SK-N-SH (cell line): ENCODE results near the gene CNTNAP2. TPM values are rescaled to one million over a fixed set of nuclear protein-coding genes. Genes with fewer than 3 reads are reported as not detected.

Source experiments
- CTCF ChIA-PET: fragments of 300-600, 350-600 bp; formaldehyde crosslinking; extraction: SDS; loops from one replicate; lab custom pipeline; 2021; lab: Yijun Ruan, JAX
- POLR2A ChIA-PET: fragments of 350-600 bp; sonication (Branson Sonifier 250); formaldehyde crosslinking; extraction: SDS; loops from one replicate; lab custom pipeline; 2020; ENCODE audit warnings: antibody characterized with exemption, inconsistent platforms; lab: Yijun Ruan, JAX
- DNase-seq: peaks from one replicate; pipeline ENCODE4 v3.0.0; 2012
- H2AFZ ChIP-seq: fragments of 200-600 bp; sonication (generic); 2 replicates; pipeline ENCODE4 v1.8.1; 2016; ENCODE audit warnings: antibody characterized with exemption, mild to moderate bottlenecking, low read depth
- H3F3A ChIP-seq: fragments of 200-600 bp; sonication (generic); replicated peaks from 2 replicates; pipeline ENCODE3; 2016; ENCODE audit warnings: antibody characterized with exemption, mild to moderate bottlenecking; ENCODE audit not compliant: insufficient read depth
- H3K27ac ChIP-seq, 2 experiments: fragments of 200-500 bp in 1 of 2; fragments of 200-600 bp in 1 of 2; sonication (Bioruptor generic) in 1 of 2; sonication (generic), shearing (Covaris generic) in 1 of 2; 2 replicates each; pipeline versions ENCODE4 v1.5.1 to v1.6.1; 2014 to 2016; ENCODE audit warnings: low read depth in 2 of 2, inconsistent platforms in 1 of 2, low read length in 1 of 2, mild to moderate bottlenecking in 1 of 2, mixed read lengths in 1 of 2
- H3K27me3 ChIP-seq: fragments of 200-600 bp; sonication (generic), shearing (Covaris generic); 2 replicates; pipeline ENCODE4 v1.6.1; 2016; ENCODE audit warnings: mixed run types; ENCODE audit not compliant: insufficient read depth
- H3K36me3 ChIP-seq, 2 experiments: fragments of 200-500 bp in 1 of 2; fragments of 200-600 bp in 1 of 2; sonication (Bioruptor generic) in 1 of 2; sonication (generic) in 1 of 2; replicated peaks in 1 of 2; 2 replicates each; pipeline versions ENCODE3 to v1.5.1; 2014 to 2016; ENCODE audit warnings: low read length in 1 of 2, mild to moderate bottlenecking in 1 of 2; ENCODE audit not compliant: insufficient read depth in 2 of 2, control insufficient read depth in 1 of 2
- H3K4me1 ChIP-seq, 2 experiments: fragments of 200-500 bp in 1 of 2; fragments of 200-600 bp in 1 of 2; sonication (Bioruptor generic) in 1 of 2; sonication (generic), shearing (Covaris generic) in 1 of 2; 2 replicates each; pipeline versions ENCODE4 v1.5.1 to v1.6.1; 2014 to 2016; ENCODE audit warnings: low read depth in 1 of 2, low read length in 1 of 2, mixed run types in 1 of 2; ENCODE audit not compliant: insufficient read depth in 2 of 2, control insufficient read depth in 1 of 2
- H3K4me2 ChIP-seq: fragments of 200-600 bp; sonication (generic), shearing (Covaris generic); 2 replicates; pipeline ENCODE4 v1.6.1; 2017; ENCODE audit warnings: mixed run types
- H3K4me3 ChIP-seq, 2 experiments: fragments of 200-500 bp in 1 of 2; fragments of 200-600 bp in 1 of 2; sonication (Bioruptor generic) in 1 of 2; sonication (generic), shearing (Covaris generic) in 1 of 2; 2 replicates each; pipeline versions ENCODE4 v1.5.1 to v1.8.1; 2014 to 2016; ENCODE audit warnings: low read depth in 2 of 2, inconsistent platforms in 1 of 2, low read length in 1 of 2, mild to moderate bottlenecking in 1 of 2, mixed read lengths in 1 of 2, moderate library complexity in 1 of 2
- H3K79me2 ChIP-seq: fragments of 200-600 bp; sonication (generic); 2 replicates; pipeline ENCODE4 v1.8.1; 2017; ENCODE audit warnings: mild to moderate bottlenecking; ENCODE audit not compliant: insufficient read depth
- H3K9ac ChIP-seq: fragments of 200-600 bp; sonication (generic); 2 replicates; pipeline ENCODE4 v1.6.1; 2017; ENCODE audit warnings: mixed run types
- H3K9me2 ChIP-seq: fragments of 200-600 bp; sonication (generic); 2 replicates; pipeline ENCODE4 v1.6.1; 2017; ENCODE audit warnings: mixed run types
- H3K9me3 ChIP-seq: fragments of 200-600 bp; sonication (generic); 2 replicates; pipeline ENCODE4 v1.6.1; 2017; ENCODE audit warnings: mixed run types, mild to moderate bottlenecking, moderate library complexity
- H4K20me1 ChIP-seq: fragments of 200-600 bp; sonication (generic); 2 replicates; pipeline ENCODE4 v1.6.1; 2017; ENCODE audit warnings: mild to moderate bottlenecking, mixed run types; ENCODE audit not compliant: insufficient read depth
- CTCF ChIP-seq: fragments of 200-600 bp; sonication (generic); IDR thresholded peaks from 2 replicates; pipeline ENCODE4 v1.6.1; 2017; ENCODE audit warnings: antibody characterized with exemption, mild to moderate bottlenecking, moderate library complexity
- EP300 ChIP-seq, 2 experiments: IDR thresholded peaks; 2 replicates each; pipeline versions ENCODE4 v1.4.0 to v1.6.1; 2012; ENCODE audit warnings: borderline replicate concordance in 1 of 2, low read depth in 1 of 2, low read length in 1 of 2
- FOSL2 ChIP-seq: IDR thresholded peaks from 2 replicates; pipeline ENCODE4 v1.4.0; 2012; ENCODE audit warnings: low read depth, mild to moderate bottlenecking, moderate library complexity, borderline replicate concordance
- FOXJ3 ChIP-seq: sonication (generic); formaldehyde crosslinking; IDR thresholded peaks from 2 replicates; pipeline ENCODE4 v1.5.1; 2020; ENCODE audit warnings: mild to moderate bottlenecking, missing genetic modification reagents
- GATA2 ChIP-seq: sonication (generic); formaldehyde crosslinking; IDR thresholded peaks from 2 replicates; pipeline ENCODE4 v1.5.0; 2020; ENCODE audit warnings: mild to moderate bottlenecking, missing genetic modification reagents
- JUND ChIP-seq: IDR thresholded peaks from 2 replicates; pipeline ENCODE4 v1.4.0; 2012
- MEF2A ChIP-seq: IDR thresholded peaks from 2 replicates; pipeline ENCODE4 v1.4.0; 2012; ENCODE audit warnings: low read depth, borderline replicate concordance
- MXI1 ChIP-seq: IDR thresholded peaks from 2 replicates; pipeline ENCODE4 v1.6.1; 2012; ENCODE audit warnings: mild to moderate bottlenecking, low read depth, low read length, improper control_type of control experiment
- NRF1 ChIP-seq: IDR thresholded peaks from 2 replicates; pipeline ENCODE4 v1.6.1; 2012; ENCODE audit warnings: low read depth, mild to moderate bottlenecking, low read length
- PBX3 ChIP-seq: IDR thresholded peaks from 2 replicates; pipeline ENCODE4; 2012
- RAD21 ChIP-seq: IDR thresholded peaks from 2 replicates; pipeline ENCODE4 v1.6.1; 2012; ENCODE audit warnings: mild to moderate bottlenecking, low read length
- REST ChIP-seq: IDR thresholded peaks from 2 replicates; pipeline ENCODE4 v1.6.1; 2012; ENCODE audit warnings: mild to moderate bottlenecking, low read depth, low read length, moderate library complexity
- RFX5 ChIP-seq: IDR thresholded peaks from 2 replicates; pipeline ENCODE4 v1.6.1; 2012; ENCODE audit warnings: mild to moderate bottlenecking, improper control_type of control experiment, low read length
- RXRA ChIP-seq: IDR thresholded peaks from 2 replicates; pipeline ENCODE4 v1.4.0; 2012; ENCODE audit warnings: low read depth, mild to moderate bottlenecking, borderline replicate concordance
- SMC3 ChIP-seq: IDR thresholded peaks from 2 replicates; pipeline ENCODE4 v1.6.1; 2012; ENCODE audit warnings: low read depth, low read length, improper control_type of control experiment
- TAF1 ChIP-seq: IDR thresholded peaks from 2 replicates; pipeline ENCODE4 v1.6.1; 2012; ENCODE audit warnings: low read depth, mild to moderate bottlenecking, low read length, moderate library complexity, borderline replicate concordance
- TEAD4 ChIP-seq: IDR thresholded peaks from 2 replicates; pipeline ENCODE4 v1.4.0; 2012; ENCODE audit warnings: mild to moderate bottlenecking, borderline replicate concordance; ENCODE audit not compliant: insufficient read depth
- USF2 ChIP-seq: fragments of 150-350 bp; IDR thresholded peaks from 2 replicates; pipeline ENCODE4 v1.6.1; 2017; ENCODE audit warnings: antibody characterized with exemption, low read length, low read depth, borderline replicate concordance
- ZBTB33 ChIP-seq: IDR thresholded peaks from 2 replicates; pipeline ENCODE4 v1.4.0; 2012; ENCODE audit warnings: low read depth, borderline replicate concordance
- WGBS: methylation state at CpG from one replicate; pipeline ENCODE4 v1.1.6; 2017; ENCODE audit warnings: low lambda C conversion rate; 5-methylcytosine and 5-hydroxymethylcytosine counted together
- polyA plus RNA-seq, 3 experiments: library from polyadenylated mRNA; depleted of rRNA; stranded (reverse); fragments of >200 nt; gene quantifications; 2 replicates each; pipeline ENCODE4 v1.2.3, GENCODE V29; 2012

The CNTNAP2 gene
- polyA plus RNA-seq, 1 of the 3 experiments (the other 2 are of a cell fraction) = 3.4 TPM

GRCh38 chr7:148371280-148371937 lies 2254.8 kb downstream of the CNTNAP2 start (continued):
- TF ChIP-seq TAF1 (no peak), FOSL2 (no peak), FOXJ3 (CRISPR knock-in tag) (no peak), RFX5 (no peak)

GRCh38 chr7:148374396-148375259 lies 2258.0 kb downstream of the CNTNAP2 start:
- Histone ChIP-seq H2AFZ (no peak overlapping the region), H3K4me3 (no peak overlapping the region), H3K36me3 (no peaks in the 10 kb centered on the region), H4K20me1 (no peaks in the 10 kb centered on the region), H3K9ac (no peak overlapping the region), H3K4me2 (no peak overlapping the region), H3K27me3 (no peaks in the 10 kb centered on the region), H3F3A (no peaks in the 10 kb centered on the region), H3K4me1 (no peaks in the 10 kb centered on the region), H3K9me3 (no peaks in the 10 kb centered on the region), H3K9me2 (no peaks in the 10 kb centered on the region), H3K79me2 (no peaks in the 10 kb centered on the region), H3K27ac (no peak overlapping the region)
- WGBS = 76% methylated on average over 7 of the region's 7 CpGs
- CTCF ChIA-PET = interaction anchor here (0.7 to 1.7 kb wide), 4 partner anchors 10 to 631 kb away, joined by 3 to 5 read pairs (median 4); no protein-coding TSS in a partner anchor
- POLR2A ChIA-PET = no interaction called here
- DNase-seq = no peak
- TF ChIP-seq JUND (no peak), MXI1 (no peak), TEAD4 (no peak), SMC3 (no peak), USF2 (no peak), RFX5 (no peak), RXRA (no peak), MEF2A (no peak), NRF1 (no peak), CTCF (no peak), PBX3 (no peak), RAD21 (no peak), GATA2 (CRISPR knock-in tag) (no peak), ZBTB33 (no peak), EP300 (IDR thresholded peaks at IDR 0.05; ENCODE audit: borderline replicate concordance in 1 of 2, low read depth in 1 of 2, low read length in 1 of 2) (no peak), REST (no peak), TAF1 (no peak)
